HepG2 (cell line): Measurements from ENCODE around the gene OTC. TPM values are rescaled to one million over a fixed set of nuclear protein-coding genes. Genes with fewer than 3 reads are reported as not detected.

ENCODE experiments used
- HOXA7 ChIP-seq: sonication (generic); formaldehyde crosslinking; IDR thresholded peaks from 2 replicates; pipeline ENCODE4 v1.8.1; 2022; ENCODE audit warnings: mild to moderate bottlenecking, missing genetic modification reagents, moderate library complexity
- MIXL1 ChIP-seq: IDR thresholded peaks from 2 replicates; pipeline ENCODE4 v1.6.1; 2016
- MLXIP ChIP-seq: sonication (generic); formaldehyde crosslinking; IDR thresholded peaks from 2 replicates; pipeline ENCODE4 v1.9.0; 2021; ENCODE audit warnings: missing genetic modification reagents, borderline replicate concordance
- PBX2 ChIP-seq: IDR thresholded peaks from 2 replicates; pipeline ENCODE4 v1.6.1; 2016; ENCODE audit warnings: control low read depth
- REST ChIP-seq, 2 experiments: IDR thresholded peaks; 2 replicates each; pipeline ENCODE4 v1.6.1; 2011 to 2012; ENCODE audit warnings: low read length in 2 of 2, borderline replicate concordance in 1 of 2, low read depth in 1 of 2, mild to moderate bottlenecking in 1 of 2, moderate library complexity in 1 of 2
- ZFP36L2 ChIP-seq: sonication (generic); formaldehyde crosslinking; IDR thresholded peaks from 2 replicates; pipeline ENCODE4 v1.4.0; 2020; ENCODE audit warnings: missing genetic modification reagents
- ZNF138 ChIP-seq: sonication (generic); formaldehyde crosslinking; IDR thresholded peaks from 2 replicates; pipeline ENCODE4 v1.5.0; 2020; ENCODE audit warnings: mild to moderate bottlenecking, low read depth, missing genetic modification reagents
- ZNF563 ChIP-seq: sonication (generic); formaldehyde crosslinking; IDR thresholded peaks from 2 replicates; pipeline ENCODE4 v1.8.0; 2022; ENCODE audit warnings: mild to moderate bottlenecking, moderate library complexity, missing genetic modification reagents
- ZNF691 ChIP-seq: sonication (generic); formaldehyde crosslinking; IDR thresholded peaks from 2 replicates; pipeline ENCODE4 v1.4.0; 2020; ENCODE audit warnings: missing genetic modification reagents, low read depth, mild to moderate bottlenecking, borderline replicate concordance
- ZNF775 ChIP-seq: sonication (generic); formaldehyde crosslinking; IDR thresholded peaks from 2 replicates; pipeline ENCODE4 v1.4.0; 2020; ENCODE audit warnings: missing genetic modification reagents, mild to moderate bottlenecking, moderate library complexity, borderline replicate concordance
- ZUFSP ChIP-seq: sonication (generic); formaldehyde crosslinking; IDR thresholded peaks from 2 replicates; pipeline ENCODE4 v1.9.0; 2021; ENCODE audit warnings: missing genetic modification reagents, mild to moderate bottlenecking, borderline replicate concordance
- polyA plus RNA-seq, 8 experiments: library from polyadenylated mRNA; depleted of rRNA in 3 of 8; stranded (reverse) in 7 of 8; unstranded in 1 of 8; fragments of >200 nt; fragmentation: Illumina TruSeq in 4 of 8; extraction: Trizol in 4 of 8; gene quantifications; 2 replicates each; pipeline versions ENCODE4 v1.2.1 to v1.2.3, GENCODE V29; 2011 to 2016; ENCODE audit warnings: low read depth in 4 of 8, missing spikeins in 1 of 8, mixed read lengths in 1 of 8; ENCODE audit not compliant: insufficient read depth in 1 of 8
- total RNA-seq, 5 experiments: library from RNA; depleted of rRNA; stranded (reverse); fragments of >200 nt; fragmentation: Illumina TruSeq; extraction: Trizol; gene quantifications; 2 replicates each; pipeline ENCODE4 v1.2.3, GENCODE V29; 2016; ENCODE audit warnings: low read depth in 1 of 5

Gene OTC
- total and polyA plus RNA-seq, 2 of the 13 experiments (the other 11 are each of a cell fraction or from before 2014, with no cell fraction given), result 0.04 to 1.8 TPM

GRCh38 chrX:38327007-38327774, 25.2 kb upstream of the OTC start, which contains the start of gene RPGR (continued):
- no peak for TF ChIP-seq ZNF138 (CRISPR knock-in tag)
- no peak for TF ChIP-seq REST (IDR thresholded peaks at IDR 0.05; ENCODE audit: borderline replicate concordance in 1 of 2, low read depth in 1 of 2, low read length in 2 of 2)
- TF ChIP-seq PBX2 (CRISPR knock-in tag), result no peak
- TF ChIP-seq ZNF563 (CRISPR knock-in tag), result no peak
- no peak for TF ChIP-seq HOXA7
- TF ChIP-seq ZFP36L2 (CRISPR knock-in tag), result no peak
- TF ChIP-seq MIXL1 (CRISPR knock-in tag), result no peak
- TF ChIP-seq MLXIP (CRISPR knock-in tag), result no peak
- no peak for TF ChIP-seq ZNF691 (CRISPR knock-in tag)
- TF ChIP-seq ZUFSP (CRISPR knock-in tag), result no peak
- TF ChIP-seq ZNF775 (CRISPR knock-in tag), result no peak
